ENCODE measurements around the gene ATP8B3. TPM values are rescaled to one million over a fixed set of nuclear protein-coding genes. Genes with fewer than 3 reads are reported as not detected.
A peak's percentile ranks its signal among the peaks of the same experiment; 100 is the strongest.

Gene ATP8B3
- 0.41 TPM for total RNA-seq
- long read RNA-seq, result 0 reads

- DNase-seq, result no peak
- Histone ChIP-seq H3K27me3 (ENCODE audit: low read depth) (no peaks in the 10 kb centered on the region), H3K27ac (replicated peaks) (peak within 1 kb of the TSS; percentile 69), H3K36me3 (peaks cover 23% of the 10 kb centered on the region), H3K4me1 (peaks cover 22% of the 10 kb centered on the region), H3K4me3 (peak within 1 kb of the TSS; percentile 71), H3K9me3 (replicated peaks) (no peaks in the 10 kb centered on the region)
- intact Hi-C loops (cut with micrococcal nuclease), result no loop called here
- TF ChIP-seq CTCF (IDR thresholded peaks at IDR 0.05; ENCODE audit: borderline replicate concordance), result peak; percentile 20
These were observed at the start of gene ATP8B3 for GRCh38 chr19:1811942-1812425. ATP8B3 (minus strand) TSS chr19:1812276; CDS start chr19:1811736, 540 bp downstream.

DNA sequence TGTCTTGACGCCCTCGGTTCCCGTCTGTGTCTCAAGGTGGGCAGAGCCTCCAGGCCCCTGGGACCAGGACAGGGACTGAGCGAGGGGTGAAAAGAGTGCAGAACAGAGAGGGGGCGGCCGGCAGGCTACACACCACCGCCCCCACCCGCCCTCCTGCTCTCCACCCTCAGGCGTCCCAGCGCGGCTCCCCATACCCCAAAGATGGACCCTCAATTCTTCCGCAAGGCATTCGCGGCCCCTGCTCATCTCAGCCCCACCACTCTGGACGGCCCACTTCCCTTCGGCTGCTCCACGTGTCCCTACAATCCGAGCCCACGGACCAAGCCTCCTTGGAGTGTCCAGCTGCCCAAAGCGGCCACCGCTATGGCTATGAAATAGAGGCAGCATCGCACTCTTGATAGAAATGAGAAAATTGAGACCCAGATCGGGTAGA is 49.5 kb upstream of the ATP8B3 start:
- no peak for TF ChIP-seq CTCF (IDR thresholded peaks at IDR 0.05; ENCODE audit: borderline replicate concordance)
- H3K9me3 ChIP-seq (replicated peaks), result no peaks in the 10 kb centered on the region
- H3K27me3 ChIP-seq (ENCODE audit: low read depth), result no peaks in the 10 kb centered on the region
- H3K27ac ChIP-seq (replicated peaks), result peak overlapping the region; percentile 95
- no peaks in the 10 kb centered on the region for H3K36me3 ChIP-seq
- intact Hi-C loops (cut with micrococcal nuclease), result no loop called here
- H3K4me3 ChIP-seq, result peak overlapping the region; percentile 96
- DNase-seq, result no peak
- H3K4me1 ChIP-seq, result peaks cover 73% of the 10 kb centered on the region

- no peak for DNase-seq
- H3K4me1 ChIP-seq, result peaks cover 79% of the 10 kb centered on the region
These were observed 48.9 kb upstream of the ATP8B3 start for GRCh38 chr19:1860821-1861598.

GRCh38 chr19:1860042-1860775 is 48.1 kb upstream of the ATP8B3 start:
- Histone ChIP-seq H3K27ac (replicated peaks) (peak overlapping the region; percentile 36), H3K27me3 (ENCODE audit: low read depth) (no peaks in the 10 kb centered on the region), H3K36me3 (no peaks in the 10 kb centered on the region), H3K4me3 (no peak overlapping the region), H3K9me3 (replicated peaks) (no peaks in the 10 kb centered on the region), H3K4me1 (peaks cover 85% of the 10 kb centered on the region)
- TF ChIP-seq CTCF (IDR thresholded peaks at IDR 0.05; ENCODE audit: borderline replicate concordance), result no peak
- intact Hi-C loops (cut with micrococcal nuclease), result no loop called here
- DNase-seq, result no peak

More at GRCh38 chr19:1860821-1861598, 48.9 kb upstream of the ATP8B3 start:
- intact Hi-C loops (cut with micrococcal nuclease), result no loop called here
- Histone ChIP-seq H3K27ac (replicated peaks) (peak overlapping the region; percentile 95), H3K4me3 (peak overlapping the region; percentile 96), H3K9me3 (replicated peaks) (no peaks in the 10 kb centered on the region), H3K27me3 (ENCODE audit: low read depth) (no peaks in the 10 kb centered on the region), H3K36me3 (no peaks in the 10 kb centered on the region)
- no peak for TF ChIP-seq CTCF (IDR thresholded peaks at IDR 0.05; ENCODE audit: borderline replicate concordance)

GRCh38 chr19:1859331-1859781 is 47.3 kb upstream of the ATP8B3 start:
- no peaks in the 10 kb centered on the region for H3K27me3 ChIP-seq (ENCODE audit: low read depth)
- peak overlapping the region; percentile 36 for H3K27ac ChIP-seq (replicated peaks)

More at GRCh38 chr19:1859331-1859781, 47.3 kb upstream of the ATP8B3 start:
- DNase-seq, result no peak
- TF ChIP-seq CTCF (IDR thresholded peaks at IDR 0.05; ENCODE audit: borderline replicate concordance), result no peak
- Histone ChIP-seq H3K4me3 (no peak overlapping the region), H3K9me3 (replicated peaks) (no peaks in the 10 kb centered on the region), H3K36me3 (no peaks in the 10 kb centered on the region), H3K4me1 (peaks cover 85% of the 10 kb centered on the region)
- intact Hi-C loops (cut with micrococcal nuclease), result no loop called here
